ENCODE measurements around the gene ITGA1.

DNA sequence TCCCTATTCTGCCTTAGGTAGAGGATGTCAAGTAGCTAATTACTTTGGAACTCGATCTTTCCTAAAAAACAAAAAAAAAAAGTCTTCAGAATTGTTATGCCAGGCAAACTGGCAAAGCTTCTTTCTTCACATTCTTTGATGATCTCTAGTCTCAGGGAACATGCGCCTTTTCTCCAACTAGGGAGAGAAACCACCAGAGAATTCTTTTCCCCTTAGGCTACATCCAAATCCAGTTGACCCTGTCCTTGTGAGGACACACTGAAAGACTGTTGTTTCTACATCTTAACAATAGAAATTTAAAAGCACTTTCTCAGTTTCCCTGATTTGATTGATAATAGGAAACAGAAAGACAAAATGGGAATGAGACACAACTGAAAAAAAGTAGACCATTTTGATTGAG is 106.7 kb downstream of the ITGA1 start:
- no peak for TF ChIP-seq POLR2A (IDR thresholded peaks at IDR 0.05)
- TF ChIP-seq, protein P1, sequence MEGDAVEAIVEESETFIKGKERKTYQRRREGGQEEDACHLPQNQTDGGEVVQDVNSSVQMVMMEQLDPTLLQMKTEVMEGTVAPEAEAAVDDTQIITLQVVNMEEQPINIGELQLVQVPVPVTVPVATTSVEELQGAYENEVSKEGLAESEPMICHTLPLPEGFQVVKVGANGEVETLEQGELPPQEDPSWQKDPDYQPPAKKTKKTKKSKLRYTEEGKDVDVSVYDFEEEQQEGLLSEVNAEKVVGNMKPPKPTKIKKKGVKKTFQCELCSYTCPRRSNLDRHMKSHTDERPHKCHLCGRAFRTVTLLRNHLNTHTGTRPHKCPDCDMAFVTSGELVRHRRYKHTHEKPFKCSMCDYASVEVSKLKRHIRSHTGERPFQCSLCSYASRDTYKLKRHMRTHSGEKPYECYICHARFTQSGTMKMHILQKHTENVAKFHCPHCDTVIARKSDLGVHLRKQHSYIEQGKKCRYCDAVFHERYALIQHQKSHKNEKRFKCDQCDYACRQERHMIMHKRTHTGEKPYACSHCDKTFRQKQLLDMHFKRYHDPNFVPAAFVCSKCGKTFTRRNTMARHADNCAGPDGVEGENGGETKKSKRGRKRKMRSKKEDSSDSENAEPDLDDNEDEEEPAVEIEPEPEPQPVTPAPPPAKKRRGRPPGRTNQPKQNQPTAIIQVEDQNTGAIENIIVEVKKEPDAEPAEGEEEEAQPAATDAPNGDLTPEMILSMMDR (IDR thresholded peaks at IDR 0.05): no peak
